ENCODE data around the gene PRSS50. TPM values are rescaled to one million over a fixed set of nuclear protein-coding genes. Genes with fewer than 3 reads are reported as not detected.

Gene PRSS50
- polyA plus RNA-seq, 1 of the 3 experiments (the other 2 are of a cell fraction), result not detected

DNA sequence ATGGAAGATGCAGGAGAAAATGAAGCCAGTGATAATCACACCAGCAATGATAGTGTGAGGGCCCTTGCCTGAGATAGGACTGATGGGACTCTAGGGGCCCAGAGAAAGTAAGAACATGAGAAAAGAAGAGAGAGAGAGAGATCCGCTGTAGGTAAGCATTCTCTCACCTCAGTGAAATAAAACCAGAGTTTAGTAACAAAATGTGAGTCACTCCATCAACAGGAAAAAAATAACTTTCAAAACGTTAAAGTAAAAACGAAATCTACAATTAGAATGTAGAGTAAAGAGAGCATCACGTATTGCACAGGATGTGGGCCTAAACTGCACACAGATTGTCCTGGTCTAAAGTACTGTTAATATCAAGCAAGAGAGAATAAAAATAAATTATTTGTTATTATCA is 6.8 kb upstream of the PRSS50 start:
- Histone ChIP-seq H3K79me2 (ENCODE audit: insufficient read depth) (no peaks in the 10 kb centered on the region), H3K27ac (ENCODE audit: low read depth in 2 of 2, low read length in 1 of 2) (no peak overlapping the region), H3K4me3 (ENCODE audit: low read depth in 2 of 2, low read length in 1 of 2) (no peak overlapping the region), H3K9ac (no peak overlapping the region), H3K9me2 (no peaks in the 10 kb centered on the region), H3K36me3 (replicated peaks in 1 of 2; ENCODE audit: control insufficient read depth in 1 of 2, insufficient read depth in 2 of 2, low read length in 1 of 2) (no peaks in the 10 kb centered on the region), H3K9me3 (no peaks in the 10 kb centered on the region), H3K4me2 (no peak overlapping the region), H2AFZ (ENCODE audit: low read depth) (no peak overlapping the region), H3F3A (replicated peaks; ENCODE audit: insufficient read depth) (no peaks in the 10 kb centered on the region), H4K20me1 (ENCODE audit: insufficient read depth) (no peaks in the 10 kb centered on the region), H3K27me3 (ENCODE audit: insufficient read depth) (no peaks in the 10 kb centered on the region), H3K4me1 (ENCODE audit: control insufficient read depth in 1 of 2, insufficient read depth in 2 of 2, low read depth in 1 of 2, low read length in 1 of 2) (peaks cover 0 to 7% of the 10 kb centered on the region in 2 experiments; a peak in 2 of 4 replicates)
- CTCF ChIA-PET, result interaction anchor here (0.6 to 1.1 kb wide), 3 partner anchors 104 to 236 kb away, joined by 3 read pairs; no protein-coding TSS in a partner anchor
- POLR2A ChIA-PET, result no interaction called here
- no peak for DNase-seq
- TF ChIP-seq TCF12 (IDR thresholded peaks at IDR 0.05) (no peak), MXI1 (IDR thresholded peaks at IDR 0.05; ENCODE audit: low read depth, low read length) (no peak), NRF1 (IDR thresholded peaks at IDR 0.05; ENCODE audit: low read depth, low read length) (no peak), SIN3A (IDR thresholded peaks at IDR 0.05; ENCODE audit: borderline replicate concordance, low read depth, low read length) (no peak), IRF3 (IDR thresholded peaks at IDR 0.05; ENCODE audit: low read depth, low read length) (no peak), YY1 (IDR thresholded peaks at IDR 0.05; ENCODE audit: low read depth) (no peak), NFIC (IDR thresholded peaks at IDR 0.05; ENCODE audit: borderline replicate concordance) (no peak), RXRA (IDR thresholded peaks at IDR 0.05; ENCODE audit: borderline replicate concordance, low read depth) (no peak), RFX5 (IDR thresholded peaks at IDR 0.05; ENCODE audit: low read length) (no peak)
- TF ChIP-seq, protein P1, sequence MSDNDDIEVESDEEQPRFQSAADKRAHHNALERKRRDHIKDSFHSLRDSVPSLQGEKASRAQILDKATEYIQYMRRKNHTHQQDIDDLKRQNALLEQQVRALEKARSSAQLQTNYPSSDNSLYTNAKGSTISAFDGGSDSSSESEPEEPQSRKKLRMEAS (IDR thresholded peaks at IDR 0.05; ENCODE audit: low read depth), result no peak
- WGBS (ENCODE audit: low lambda C conversion rate), result 55% methylated on average over 4 of the region's 4 CpGs

- ChIA-PET CTCF (interaction anchor here (2.3 kb wide), 1 partner anchor 17 kb away, joined by 8 read pairs; no protein-coding TSS in a partner anchor), POLR2A (no interaction called here)
- Histone ChIP-seq H3K36me3 (replicated peaks in 1 of 2; ENCODE audit: control insufficient read depth in 1 of 2, insufficient read depth in 2 of 2, low read length in 1 of 2) (no peaks in the 10 kb centered on the region), H4K20me1 (ENCODE audit: insufficient read depth) (no peaks in the 10 kb centered on the region), H3K79me2 (ENCODE audit: insufficient read depth) (no peaks in the 10 kb centered on the region), H3K27ac (ENCODE audit: low read depth in 2 of 2, low read length in 1 of 2) (no peak overlapping the region), H3K4me1 (ENCODE audit: control insufficient read depth in 1 of 2, insufficient read depth in 2 of 2, low read depth in 1 of 2, low read length in 1 of 2) (peaks cover 0 to 7% of the 10 kb centered on the region in 2 experiments; a peak in 2 of 4 replicates), H3F3A (replicated peaks; ENCODE audit: insufficient read depth) (no peaks in the 10 kb centered on the region), H3K9me2 (no peaks in the 10 kb centered on the region), H3K27me3 (ENCODE audit: insufficient read depth) (no peaks in the 10 kb centered on the region), H3K9ac (no peak overlapping the region), H2AFZ (ENCODE audit: low read depth) (no peak overlapping the region), H3K9me3 (no peaks in the 10 kb centered on the region), H3K4me3 (ENCODE audit: low read depth in 2 of 2, low read length in 1 of 2) (no peak overlapping the region), H3K4me2 (no peak overlapping the region)
- DNase-seq, result no peak
- WGBS (ENCODE audit: low lambda C conversion rate), result 75% methylated on average over 5 of the region's 5 CpGs
- TF ChIP-seq SMC3 (IDR thresholded peaks at IDR 0.05; ENCODE audit: low read depth, low read length) (no peak), MXI1 (IDR thresholded peaks at IDR 0.05; ENCODE audit: low read depth, low read length) (no peak), USF1 (IDR thresholded peaks at IDR 0.05; ENCODE audit: borderline replicate concordance, low read depth) (no peak), FOXM1 (IDR thresholded peaks at IDR 0.05; ENCODE audit: low read depth) (no peak)
- TF ChIP-seq, protein P2, sequence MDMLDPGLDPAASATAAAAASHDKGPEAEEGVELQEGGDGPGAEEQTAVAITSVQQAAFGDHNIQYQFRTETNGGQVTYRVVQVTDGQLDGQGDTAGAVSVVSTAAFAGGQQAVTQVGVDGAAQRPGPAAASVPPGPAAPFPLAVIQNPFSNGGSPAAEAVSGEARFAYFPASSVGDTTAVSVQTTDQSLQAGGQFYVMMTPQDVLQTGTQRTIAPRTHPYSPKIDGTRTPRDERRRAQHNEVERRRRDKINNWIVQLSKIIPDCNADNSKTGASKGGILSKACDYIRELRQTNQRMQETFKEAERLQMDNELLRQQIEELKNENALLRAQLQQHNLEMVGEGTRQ (IDR thresholded peaks at IDR 0.05; ENCODE audit: borderline replicate concordance, low read depth, low read length), result no peak
These were observed 4.8 kb upstream of the PRSS50 start for GRCh38 chr3:46722443-46722842.
